DOHH2 (cell line): ENCODE results near the gene EEFSEC.

ENCODE experiments used
- H3F3A ChIP-seq: fragments of 200-600 bp; sonication (generic), shearing (Covaris generic); 2 replicates; pipeline ENCODE4 v1.6.0; 2016; ENCODE audit warnings: antibody characterized with exemption, mild to moderate bottlenecking; ENCODE audit not compliant: control insufficient read depth, insufficient read depth
- H3K27ac ChIP-seq: fragments of 200-600 bp; sonication (generic); 2 replicates; pipeline ENCODE4 v1.5.1; 2014; ENCODE audit warnings: low read depth, mild to moderate bottlenecking, low read length, moderate library complexity
- H3K27me3 ChIP-seq: fragments of 200-600 bp; sonication (generic); 2 replicates; pipeline ENCODE4 v1.6.1; 2014; ENCODE audit warnings: mild to moderate bottlenecking, low read length, mixed read lengths; ENCODE audit not compliant: control insufficient read depth
- H3K36me3 ChIP-seq: fragments of 200-600 bp; sonication (generic); 2 replicates; pipeline ENCODE4 v1.6.1; 2014; ENCODE audit warnings: mild to moderate bottlenecking, low read length, moderate library complexity, mixed read lengths; ENCODE audit not compliant: control insufficient read depth
- H3K4me1 ChIP-seq: fragments of 200-600 bp; sonication (generic); 2 replicates; pipeline ENCODE4 v1.6.1; 2014; ENCODE audit warnings: mild to moderate bottlenecking, low read length, mixed read lengths; ENCODE audit not compliant: control insufficient read depth
- H3K4me2 ChIP-seq: fragments of 200-600 bp; sonication (generic); 2 replicates; pipeline ENCODE4 v1.6.0; 2014; ENCODE audit warnings: mild to moderate bottlenecking, low read length, moderate library complexity
- H3K4me3 ChIP-seq: fragments of 200-600 bp; sonication (generic); 2 replicates; pipeline ENCODE4 v1.5.1; 2014; ENCODE audit warnings: mild to moderate bottlenecking, low read length, mixed read lengths
- H3K79me2 ChIP-seq: fragments of 200-600 bp; sonication (generic); 2 replicates; pipeline ENCODE4 v1.6.1; 2014; ENCODE audit warnings: mild to moderate bottlenecking, low read length, mixed read lengths; ENCODE audit not compliant: control insufficient read depth
- H3K9me2 ChIP-seq: fragments of 200-600 bp; sonication (generic); replicated peaks from 2 replicates; pipeline ENCODE4 v1.6.1; 2014; ENCODE audit warnings: mild to moderate bottlenecking, low read length, mixed read lengths; ENCODE audit not compliant: control insufficient read depth
- H3K9me3 ChIP-seq: fragments of 200-600 bp; sonication (generic); 2 replicates; pipeline ENCODE4 v1.6.1; 2014; ENCODE audit warnings: antibody characterized with exemption, low read length, mixed read lengths; ENCODE audit not compliant: control insufficient read depth, insufficient read depth
- H4K20me1 ChIP-seq: fragments of 200-600 bp; sonication (generic); 2 replicates; pipeline ENCODE4 v1.6.0; 2014; ENCODE audit warnings: low read depth, mild to moderate bottlenecking, antibody characterized with exemption, low read length, moderate library complexity; ENCODE audit not compliant: control insufficient read depth, insufficient read depth
- CTCF ChIP-seq: fragments of 200-600 bp; sonication (generic); IDR thresholded peaks from one replicate; pipeline ENCODE4 v1.5.1; 2014; ENCODE audit warnings: antibody characterized with exemption, mild to moderate bottlenecking, low read depth, low read length; ENCODE audit not compliant: poor library complexity, severe bottlenecking
- EZH2phosphoT487 ChIP-seq: fragments of 200-600 bp; sonication (generic); IDR thresholded peaks from 2 replicates; pipeline ENCODE4 v1.6.1; 2017; ENCODE audit warnings: borderline replicate concordance, mild to moderate bottlenecking, antibody characterized with exemption, low read length, moderate library complexity, mixed read lengths

EEFSEC gene

DNA sequence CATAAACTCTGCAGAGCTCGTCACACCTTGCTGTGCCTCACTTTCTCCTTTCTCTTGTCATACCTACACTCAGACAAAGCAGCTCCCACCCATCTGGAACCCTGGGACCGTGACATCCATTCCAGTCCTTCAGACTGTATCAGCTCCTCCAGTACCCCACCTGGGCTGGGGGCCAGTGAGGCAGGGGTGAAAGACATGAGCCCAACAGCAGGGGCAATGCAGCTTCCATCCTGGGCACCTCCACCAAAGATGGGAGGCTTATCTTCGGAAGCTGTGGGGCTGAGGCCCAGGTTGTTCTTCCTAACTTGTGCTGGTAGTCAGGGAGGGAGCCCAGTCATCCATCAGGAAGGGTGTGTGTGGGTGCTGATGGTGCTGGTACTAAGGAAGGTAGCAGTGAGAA is 109.2 kb downstream of the EEFSEC start:
- no peak overlapping the region for H3K4me3 ChIP-seq
- no peaks in the 10 kb centered on the region for H4K20me1 ChIP-seq
- no peak overlapping the region for H3K4me2 ChIP-seq
- H3K36me3 ChIP-seq: no peaks in the 10 kb centered on the region
- TF ChIP-seq EZH2phosphoT487 (no peak), CTCF (no peak)
- H3K79me2 ChIP-seq: no peaks in the 10 kb centered on the region
- H3K4me1 ChIP-seq: no peaks in the 10 kb centered on the region
- H3K9me3 ChIP-seq: no peaks in the 10 kb centered on the region
- no peaks in the 10 kb centered on the region for H3K27me3 ChIP-seq
- H3K27ac ChIP-seq: no peak overlapping the region
- no peaks in the 10 kb centered on the region for H3K9me2 ChIP-seq
- no peaks in the 10 kb centered on the region for H3F3A ChIP-seq

DNA sequence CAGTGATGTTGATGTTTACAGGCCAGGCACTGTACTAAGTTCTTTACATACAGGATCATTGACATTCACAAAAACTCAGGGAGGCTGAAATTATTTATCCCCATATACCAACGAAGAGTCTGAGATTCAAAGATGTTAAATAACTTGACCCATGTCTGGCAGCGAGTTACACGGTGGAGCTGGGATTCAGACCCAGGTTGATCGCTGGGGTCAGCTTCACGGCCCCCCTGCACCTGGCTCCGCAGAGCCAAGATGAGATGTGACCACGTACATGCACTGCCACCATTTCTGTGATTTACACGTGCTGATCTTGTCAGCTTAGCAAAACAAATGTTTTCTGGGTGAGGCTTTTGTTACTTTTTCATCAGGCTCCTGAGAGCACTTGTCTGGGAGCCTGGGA is 109.8 kb downstream of the EEFSEC start:
- Histone ChIP-seq H3K27me3 (no peaks in the 10 kb centered on the region), H3K4me2 (no peak overlapping the region)

DNA sequence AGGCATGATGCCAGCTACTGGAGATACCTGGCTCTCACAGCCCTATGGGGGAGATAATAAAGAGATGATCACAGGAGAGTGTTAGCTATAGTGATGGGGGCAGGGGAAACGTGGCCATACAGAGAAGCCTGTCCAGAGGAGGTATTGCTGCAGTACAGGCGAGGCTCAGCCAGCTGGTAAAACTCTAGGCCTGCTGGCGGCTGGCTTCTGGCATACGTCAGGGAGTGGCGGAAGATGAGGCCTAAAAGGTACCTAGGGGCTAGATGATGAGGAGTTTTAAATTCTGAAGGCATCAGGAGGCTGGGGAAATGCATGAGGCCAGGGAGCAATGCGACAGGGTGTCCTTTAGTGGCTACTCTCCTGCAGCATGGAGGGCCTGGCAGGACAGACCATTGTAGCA is 110.7 kb downstream of the EEFSEC start:
- Histone ChIP-seq H3K27me3 (no peaks in the 10 kb centered on the region), H3K36me3 (no peaks in the 10 kb centered on the region)

More for the DNA sequence above, 109.8 kb downstream of the EEFSEC start:
- H3K9me2 ChIP-seq: no peaks in the 10 kb centered on the region
- no peaks in the 10 kb centered on the region for H3K79me2 ChIP-seq
- TF ChIP-seq EZH2phosphoT487 (no peak), CTCF (no peak)
- no peaks in the 10 kb centered on the region for H3K9me3 ChIP-seq
- H3K36me3 ChIP-seq: no peaks in the 10 kb centered on the region
- H3K4me3 ChIP-seq: no peak overlapping the region
- no peaks in the 10 kb centered on the region for H3K4me1 ChIP-seq
- no peak overlapping the region for H3K27ac ChIP-seq
- no peaks in the 10 kb centered on the region for H4K20me1 ChIP-seq
- H3F3A ChIP-seq: no peaks in the 10 kb centered on the region

More for the DNA sequence above, 110.7 kb downstream of the EEFSEC start:
- Histone ChIP-seq H3K9me3 (no peaks in the 10 kb centered on the region), H3K79me2 (no peaks in the 10 kb centered on the region), H3F3A (no peaks in the 10 kb centered on the region), H3K9me2 (no peaks in the 10 kb centered on the region), H3K27ac (no peak overlapping the region), H4K20me1 (no peaks in the 10 kb centered on the region), H3K4me3 (no peak overlapping the region), H3K4me1 (no peaks in the 10 kb centered on the region), H3K4me2 (no peak overlapping the region)
- TF ChIP-seq EZH2phosphoT487 (no peak), CTCF (no peak)
